WERI-Rb-1 (cell line): Measurements from ENCODE around the gene C3orf49.
A peak's percentile ranks its signal among the peaks of the same experiment; 100 is the strongest.

Experiments used
- DNase-seq: peaks from one replicate; pipeline ENCODE4 v3.0.0-alpha.2; 2020
- H3K27ac ChIP-seq: fragments of 250-450 bp; sonication (Bioruptor Pico); 2 replicates; pipeline ENCODE4 v1.5.1; 2020; ENCODE audit warnings: mild to moderate bottlenecking, moderate library complexity
- H3K27me3 ChIP-seq: fragments of 250-450 bp; sonication (Bioruptor Pico); 2 replicates; pipeline ENCODE4 v1.5.1; 2021; ENCODE audit warnings: mild to moderate bottlenecking, low read depth, moderate library complexity; ENCODE audit not compliant: insufficient read depth, severe bottlenecking
- H3K36me3 ChIP-seq: fragments of 250-450 bp; sonication (Bioruptor Pico); 2 replicates; pipeline ENCODE4 v1.5.1; 2020; ENCODE audit warnings: mild to moderate bottlenecking, moderate library complexity
- H3K4me3 ChIP-seq: 2 replicates; pipeline ENCODE4 v1.5.1; 2011; ENCODE audit warnings: low read depth, mild to moderate bottlenecking, control low read depth, low read length
- H3K9me3 ChIP-seq: fragments of 250-450 bp; sonication (Bioruptor Pico); 2 replicates; pipeline ENCODE4 v1.5.1; 2021; ENCODE audit warnings: mild to moderate bottlenecking, moderate library complexity; ENCODE audit not compliant: severe bottlenecking
- TF ChIP-seq, protein P1 (sequence below): IDR thresholded peaks from 2 replicates; pipeline ENCODE4 v1.5.1; 2011; ENCODE audit warnings: low read depth, mild to moderate bottlenecking, control low read depth, inconsistent platforms, low read length

C3orf49 gene

DNA sequence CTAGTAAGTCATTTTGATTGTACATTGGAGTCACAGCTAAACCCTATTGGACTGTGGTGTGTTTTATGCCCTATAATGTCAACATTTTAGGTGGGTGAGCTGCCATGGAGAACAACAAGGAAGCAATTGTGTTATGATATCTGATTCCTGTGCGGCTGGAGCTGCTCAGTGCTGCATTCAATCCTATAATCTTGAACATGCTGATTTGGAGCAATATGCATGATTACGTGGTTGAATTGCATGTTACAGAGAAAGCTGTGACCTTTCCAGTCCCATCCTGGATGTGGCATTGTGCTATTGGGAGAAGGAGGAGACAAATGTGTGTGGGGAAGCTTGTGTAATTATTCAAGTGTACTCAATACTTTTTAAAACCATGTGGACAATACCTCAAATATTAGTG lies 20.1 kb upstream of the C3orf49 start:
- Histone ChIP-seq H3K9me3 (no peaks in the 10 kb centered on the region), H3K4me3 (no peak overlapping the region), H3K27ac (no peak overlapping the region), H3K27me3 (no peaks in the 10 kb centered on the region), H3K36me3 (no peaks in the 10 kb centered on the region)
- DNase-seq: no peak
- TF ChIP-seq, protein P1, sequence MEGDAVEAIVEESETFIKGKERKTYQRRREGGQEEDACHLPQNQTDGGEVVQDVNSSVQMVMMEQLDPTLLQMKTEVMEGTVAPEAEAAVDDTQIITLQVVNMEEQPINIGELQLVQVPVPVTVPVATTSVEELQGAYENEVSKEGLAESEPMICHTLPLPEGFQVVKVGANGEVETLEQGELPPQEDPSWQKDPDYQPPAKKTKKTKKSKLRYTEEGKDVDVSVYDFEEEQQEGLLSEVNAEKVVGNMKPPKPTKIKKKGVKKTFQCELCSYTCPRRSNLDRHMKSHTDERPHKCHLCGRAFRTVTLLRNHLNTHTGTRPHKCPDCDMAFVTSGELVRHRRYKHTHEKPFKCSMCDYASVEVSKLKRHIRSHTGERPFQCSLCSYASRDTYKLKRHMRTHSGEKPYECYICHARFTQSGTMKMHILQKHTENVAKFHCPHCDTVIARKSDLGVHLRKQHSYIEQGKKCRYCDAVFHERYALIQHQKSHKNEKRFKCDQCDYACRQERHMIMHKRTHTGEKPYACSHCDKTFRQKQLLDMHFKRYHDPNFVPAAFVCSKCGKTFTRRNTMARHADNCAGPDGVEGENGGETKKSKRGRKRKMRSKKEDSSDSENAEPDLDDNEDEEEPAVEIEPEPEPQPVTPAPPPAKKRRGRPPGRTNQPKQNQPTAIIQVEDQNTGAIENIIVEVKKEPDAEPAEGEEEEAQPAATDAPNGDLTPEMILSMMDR: no peak

DNA sequence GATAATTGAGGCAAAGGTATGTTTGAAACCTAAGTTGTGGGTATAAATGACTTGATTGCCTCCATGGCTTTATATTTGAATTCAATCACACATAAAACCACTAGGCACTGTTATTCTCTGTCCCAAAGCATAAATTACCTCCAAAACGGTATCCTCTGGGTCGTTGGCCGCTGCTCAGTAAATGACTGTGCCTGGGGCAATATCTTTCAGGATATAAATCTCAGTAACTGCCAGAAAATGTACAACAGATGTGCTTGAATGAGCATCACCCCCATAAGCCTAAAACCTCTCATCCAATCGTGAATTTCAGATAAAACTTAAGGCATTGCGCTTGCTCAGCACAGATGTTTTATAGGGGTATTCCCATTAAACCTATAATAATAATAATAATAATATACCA lies 19.0 kb upstream of the C3orf49 start:
- H3K27me3 ChIP-seq: no peaks in the 10 kb centered on the region
- TF ChIP-seq, protein P1: no peak
- no peaks in the 10 kb centered on the region for H3K9me3 ChIP-seq
- H3K27ac ChIP-seq: no peak overlapping the region
- DNase-seq: no peak
- H3K36me3 ChIP-seq: no peaks in the 10 kb centered on the region
- H3K4me3 ChIP-seq: no peak overlapping the region

DNA sequence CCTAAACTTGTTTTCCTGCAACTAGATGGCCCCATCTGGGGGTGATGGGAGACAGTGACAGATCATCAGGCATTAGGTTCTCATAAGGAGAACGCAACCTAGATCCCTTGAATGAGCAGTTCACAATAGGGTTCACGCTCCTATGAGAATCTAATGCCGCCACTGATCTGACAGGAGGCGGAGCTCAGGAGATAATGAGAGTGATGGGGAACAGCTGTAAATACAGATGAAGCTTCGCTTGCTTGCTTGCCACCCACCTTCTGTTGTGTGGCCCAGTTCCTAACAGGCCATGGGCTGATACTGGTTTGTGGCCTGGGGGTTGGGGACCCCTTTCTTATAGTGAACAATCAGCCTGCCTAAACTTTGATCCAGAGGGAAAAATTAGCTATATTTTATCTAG lies 15.2 kb upstream of the C3orf49 start:
- H3K27ac ChIP-seq: no peak overlapping the region
- no peaks in the 10 kb centered on the region for H3K36me3 ChIP-seq

DNA sequence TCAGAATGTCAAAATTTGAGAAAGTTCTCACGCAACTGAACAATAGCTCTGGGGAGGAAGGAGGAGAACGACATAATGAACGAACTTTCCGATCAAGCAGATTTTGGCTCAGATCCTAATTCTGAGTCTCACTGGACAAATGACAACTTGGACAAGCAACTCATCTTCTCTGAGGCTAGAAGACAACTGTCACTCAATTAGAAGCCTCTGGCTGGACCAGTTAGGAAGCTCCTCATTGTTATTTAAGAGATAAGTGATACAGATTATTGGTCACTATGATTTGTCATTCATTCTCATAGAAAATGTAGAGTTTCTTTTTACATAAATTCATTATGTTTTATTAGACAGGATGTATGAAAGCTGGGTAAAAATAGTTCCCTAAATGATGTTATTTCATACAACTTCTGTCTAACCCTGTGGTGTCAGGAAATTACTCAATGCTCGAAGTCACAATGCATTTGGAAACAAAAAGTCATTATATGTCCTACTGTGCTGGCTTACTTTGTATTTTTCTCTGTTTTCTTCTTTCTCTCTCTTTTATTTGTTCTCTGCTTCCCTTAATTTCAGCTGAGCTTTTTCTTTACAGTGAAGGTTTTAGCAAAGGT lies 11.0 kb upstream of the C3orf49 start:
- Histone ChIP-seq H3K9me3 (no peaks in the 10 kb centered on the region), H3K27me3 (no peaks in the 10 kb centered on the region), H3K27ac (no peak overlapping the region), H3K4me3 (no peak overlapping the region), H3K36me3 (no peaks in the 10 kb centered on the region)
- DNase-seq: no peak
- TF ChIP-seq, protein P1: no peak

More for the DNA sequence above, 15.2 kb upstream of the C3orf49 start:
- TF ChIP-seq, protein P1: no peak
- H3K9me3 ChIP-seq: no peaks in the 10 kb centered on the region
- H3K27me3 ChIP-seq: no peaks in the 10 kb centered on the region
- DNase-seq: peak; percentile 13
- no peak overlapping the region for H3K4me3 ChIP-seq

DNA sequence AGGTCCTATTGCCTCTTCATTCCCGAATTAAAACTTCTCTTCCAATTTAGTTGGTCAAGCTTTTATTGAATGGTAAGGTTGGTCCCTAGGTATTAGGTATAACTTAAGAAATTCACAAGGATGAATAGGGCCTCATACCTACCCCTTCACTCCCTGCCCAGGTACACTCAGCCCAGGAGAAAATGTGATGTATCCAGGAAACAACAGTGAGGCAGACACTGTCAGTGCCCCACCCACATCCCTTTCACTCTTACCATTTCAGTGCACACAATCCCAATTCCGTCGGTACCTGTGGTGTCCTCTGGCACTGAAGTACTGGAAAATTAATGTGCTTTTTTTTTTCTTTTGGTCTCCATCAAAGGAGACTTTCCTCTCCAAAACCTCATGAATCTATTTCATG lies 10.5 kb upstream of the C3orf49 start:
- Histone ChIP-seq H3K4me3 (no peak overlapping the region), H3K27ac (no peak overlapping the region), H3K36me3 (no peaks in the 10 kb centered on the region), H3K9me3 (no peaks in the 10 kb centered on the region), H3K27me3 (no peaks in the 10 kb centered on the region)
- TF ChIP-seq, protein P1: no peak
- no peak for DNase-seq

DNA sequence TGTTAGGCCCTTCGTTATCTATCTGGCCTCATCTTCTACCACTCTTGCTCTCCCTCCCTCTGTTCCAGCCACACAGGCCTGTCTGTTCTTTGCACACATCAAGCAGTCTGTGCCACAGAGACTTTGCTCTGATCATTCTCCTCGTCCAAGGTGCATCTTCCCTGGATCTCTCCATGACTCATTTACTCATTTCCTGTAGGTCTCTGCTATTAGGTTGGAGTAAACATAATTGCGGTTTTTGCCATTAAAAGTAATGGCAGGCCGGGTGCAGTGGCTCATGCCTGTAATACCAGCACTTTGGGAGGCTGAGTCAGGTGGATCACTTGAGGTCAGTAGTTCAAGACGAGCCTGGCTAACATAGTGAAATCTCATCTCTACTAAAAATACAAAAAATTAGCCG lies 9.5 kb upstream of the C3orf49 start:
- Histone ChIP-seq H3K36me3 (no peaks in the 10 kb centered on the region), H3K27me3 (no peaks in the 10 kb centered on the region), H3K4me3 (no peak overlapping the region), H3K27ac (no peak overlapping the region), H3K9me3 (no peaks in the 10 kb centered on the region)
- no peak for DNase-seq
- TF ChIP-seq, protein P1: no peak
